Eye (tissue), 1 donor: ENCODE results near the gene SRP14.

Source experiments
- DNase-seq: peaks from one replicate; pipeline ENCODE4 v3.0.0-alpha.2; 2015

Gene SRP14

DNA sequence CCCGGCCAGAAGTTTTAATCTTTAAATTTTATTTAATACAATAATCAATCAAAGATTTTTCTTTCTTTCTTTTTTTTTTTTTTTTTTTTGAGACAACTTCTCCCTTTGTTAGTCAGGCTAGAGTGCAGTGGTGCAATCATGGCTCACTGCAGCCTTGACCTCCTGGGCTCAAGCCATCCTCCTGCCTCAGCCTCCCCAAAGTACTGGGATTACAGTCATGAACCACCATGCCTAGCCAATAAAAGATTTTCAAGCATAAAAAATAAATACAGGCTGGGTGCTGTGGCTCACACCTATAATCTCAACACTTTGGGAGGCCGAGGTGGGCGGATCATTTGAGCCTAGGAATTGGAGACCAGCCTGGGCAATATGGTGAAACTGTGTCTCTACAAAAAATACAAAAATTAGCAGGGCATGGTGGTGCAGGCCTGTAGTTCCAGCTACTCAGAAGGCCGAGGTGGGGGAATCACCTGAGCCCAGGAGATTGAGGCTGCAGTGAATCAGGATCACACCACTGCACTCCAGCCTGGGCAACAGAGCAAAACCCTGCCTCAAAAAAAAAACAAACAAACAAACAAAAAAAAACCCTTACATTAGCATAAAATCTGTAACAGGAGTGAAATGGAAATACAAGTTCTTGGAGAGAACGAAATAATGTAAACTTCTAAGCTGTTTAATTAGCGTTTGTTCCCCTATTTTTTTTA is 29.1 kb upstream of the SRP14 start:
- DNase-seq, result no peak

GRCh38 chr15:40066589-40066988 is 27.6 kb upstream of the SRP14 start:
- DNase-seq, result no peak

DNA sequence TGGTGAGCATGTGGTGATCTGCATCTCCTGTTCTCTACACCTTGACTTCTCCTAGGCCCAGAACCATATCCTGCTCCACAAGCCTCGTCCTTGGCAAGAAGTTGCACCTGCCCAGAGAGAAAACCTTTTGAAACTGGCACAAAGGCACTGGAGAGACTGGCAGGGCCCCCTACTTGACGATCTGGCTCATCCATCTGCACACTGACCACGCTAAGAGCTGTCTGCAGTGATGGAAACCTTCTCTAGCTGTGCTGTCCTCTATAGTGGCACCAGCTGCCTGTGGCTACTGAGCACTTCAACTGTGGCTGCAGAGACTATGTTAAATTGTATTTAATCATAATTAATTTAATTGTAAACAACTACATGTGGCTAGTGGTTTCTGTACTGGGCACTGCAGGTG is 26.2 kb upstream of the SRP14 start:
- no peak for DNase-seq

- DNase-seq, result no peak
Measured at GRCh38 chr15:40064231-40064894, 25.4 kb upstream of the SRP14 start.

DNA sequence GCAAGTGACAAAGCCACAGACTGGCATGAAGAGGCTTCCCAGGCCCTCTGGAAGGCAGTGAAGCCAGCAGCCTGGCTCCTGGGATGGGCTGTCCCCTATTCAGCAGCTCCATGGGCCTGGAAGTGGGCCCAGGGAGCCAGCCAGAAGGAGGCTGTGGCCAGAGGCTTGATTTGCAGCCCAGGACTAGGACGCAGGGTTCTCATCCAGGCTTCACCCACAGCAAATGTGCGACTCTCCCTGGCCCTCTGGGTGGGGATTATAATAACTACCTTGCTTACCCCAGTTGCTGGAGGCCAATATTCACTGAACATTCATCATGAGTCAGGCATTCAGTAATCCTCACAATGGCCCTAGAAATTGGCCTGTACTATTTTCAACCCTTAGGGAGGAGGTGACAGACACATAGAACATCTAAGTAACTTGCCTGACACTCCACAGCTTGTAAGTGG is 24.6 kb upstream of the SRP14 start:
- DNase-seq, result no peak

GRCh38 chr15:40062816-40063562 is 24.0 kb upstream of the SRP14 start:
- no peak for DNase-seq

GRCh38 chr15:40061212-40061901 is 22.4 kb upstream of the SRP14 start:
- no peak for DNase-seq

DNA sequence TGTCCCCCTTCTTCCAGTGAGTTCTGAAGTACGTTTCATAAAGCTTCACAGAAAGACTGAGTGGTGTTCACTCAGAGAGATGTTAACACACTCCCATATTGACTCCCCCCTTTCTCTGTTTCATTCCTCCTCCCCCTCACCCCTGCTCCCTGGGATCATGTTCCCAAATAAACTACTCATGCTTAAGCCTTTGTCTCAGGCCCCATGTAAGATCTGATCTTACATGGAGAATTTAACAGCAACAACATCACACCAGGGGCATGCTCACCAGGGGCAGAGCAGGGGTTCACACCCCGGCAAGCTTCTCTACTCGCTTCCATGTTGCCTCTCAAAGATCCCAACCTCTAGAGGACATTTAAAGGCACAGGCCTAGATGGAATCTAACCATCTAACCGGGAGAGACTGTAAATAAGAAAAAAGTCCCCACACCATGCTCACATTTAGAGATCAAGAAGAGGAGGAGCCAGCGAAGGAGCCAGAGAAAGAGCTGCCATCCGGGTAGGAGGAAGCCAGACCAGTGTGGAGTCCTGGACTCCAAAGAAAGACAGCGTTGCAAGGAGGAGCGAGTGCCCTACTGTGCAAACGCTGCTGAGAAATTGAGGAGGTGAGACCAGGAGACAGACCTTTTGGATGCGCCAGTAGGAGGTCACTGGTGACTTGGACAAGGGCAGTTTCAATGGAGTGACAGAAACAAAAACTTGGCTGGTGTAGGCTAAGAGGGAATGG is 21.4 kb upstream of the SRP14 start:
- no peak for DNase-seq

GRCh38 chr15:40059821-40060220 is 20.8 kb upstream of the SRP14 start:
- no peak for DNase-seq

DNA sequence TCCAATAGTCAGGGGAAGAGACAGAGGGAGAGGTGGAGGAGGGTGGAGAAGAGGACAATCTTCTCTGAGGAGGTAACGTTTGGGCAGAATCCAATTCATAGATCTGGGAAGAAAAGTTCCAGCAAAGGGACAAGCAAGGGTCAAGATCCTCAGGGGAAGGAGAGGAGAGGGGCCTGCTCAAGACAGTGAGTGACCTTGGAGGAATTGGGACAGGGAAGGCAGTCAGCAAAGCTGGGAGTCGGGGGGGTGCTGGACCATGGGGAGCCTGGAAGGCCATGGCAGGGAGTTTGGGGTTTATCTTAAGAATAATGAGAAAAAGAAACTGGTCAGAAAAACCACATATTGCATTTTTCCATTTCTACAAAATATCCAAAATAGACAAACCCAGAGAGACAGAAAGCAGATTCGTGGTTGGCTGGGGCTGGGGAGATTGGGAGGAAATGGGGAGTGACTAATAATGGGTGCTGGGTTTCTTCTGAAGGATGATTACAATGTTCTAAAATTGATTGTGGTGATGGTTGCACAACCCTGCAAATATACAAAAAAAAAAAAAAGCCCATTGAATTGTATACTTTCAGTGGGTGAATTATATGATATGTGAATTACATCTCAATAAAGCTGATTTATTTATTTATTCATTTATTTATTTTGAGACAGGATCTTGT is 19.6 kb upstream of the SRP14 start:
- DNase-seq, result no peak

- no peak for DNase-seq
Measured at GRCh38 chr15:40055576-40056293, 16.8 kb upstream of the SRP14 start.

DNA sequence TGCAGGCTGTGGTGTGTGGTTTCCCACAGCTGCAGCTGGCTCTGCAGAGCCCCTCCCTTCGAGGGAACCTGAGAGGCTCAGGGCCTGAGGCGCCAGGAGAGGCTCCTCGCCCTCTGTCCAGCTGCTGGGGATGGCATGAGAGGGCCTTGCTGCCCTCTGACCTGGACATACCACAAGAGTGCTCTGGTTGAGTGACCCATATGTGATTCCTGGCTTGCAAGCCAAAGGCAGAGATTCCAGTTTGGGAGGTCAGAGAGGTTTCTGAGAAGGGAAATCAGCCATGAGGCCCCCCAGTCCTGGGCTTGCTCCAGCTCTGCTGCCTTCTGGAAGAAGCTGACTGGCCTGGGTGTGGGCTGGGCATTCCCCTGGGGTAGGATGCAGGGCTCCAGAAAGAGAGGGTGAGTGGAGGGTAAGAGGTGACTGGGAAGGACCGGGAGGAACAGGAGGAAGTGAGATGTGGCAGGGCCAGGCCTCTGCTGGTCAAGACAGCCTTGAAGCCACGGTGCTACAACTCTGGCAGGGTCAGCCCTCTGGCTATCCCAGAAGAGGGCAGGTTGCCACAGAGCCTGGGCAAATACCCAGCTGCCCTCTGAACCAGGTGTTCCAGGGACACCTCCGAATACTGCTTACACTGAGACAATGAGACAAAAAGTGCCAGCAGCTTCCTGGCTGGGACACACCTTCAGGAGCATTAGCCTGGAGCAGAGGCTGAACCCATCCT is 16.0 kb upstream of the SRP14 start:
- DNase-seq, result no peak

- DNase-seq, result no peak
Measured at GRCh38 chr15:40054605-40054854, 15.5 kb upstream of the SRP14 start.

- DNase-seq, result no peak
Measured at GRCh38 chr15:40053831-40054604, 15.0 kb upstream of the SRP14 start.

DNA sequence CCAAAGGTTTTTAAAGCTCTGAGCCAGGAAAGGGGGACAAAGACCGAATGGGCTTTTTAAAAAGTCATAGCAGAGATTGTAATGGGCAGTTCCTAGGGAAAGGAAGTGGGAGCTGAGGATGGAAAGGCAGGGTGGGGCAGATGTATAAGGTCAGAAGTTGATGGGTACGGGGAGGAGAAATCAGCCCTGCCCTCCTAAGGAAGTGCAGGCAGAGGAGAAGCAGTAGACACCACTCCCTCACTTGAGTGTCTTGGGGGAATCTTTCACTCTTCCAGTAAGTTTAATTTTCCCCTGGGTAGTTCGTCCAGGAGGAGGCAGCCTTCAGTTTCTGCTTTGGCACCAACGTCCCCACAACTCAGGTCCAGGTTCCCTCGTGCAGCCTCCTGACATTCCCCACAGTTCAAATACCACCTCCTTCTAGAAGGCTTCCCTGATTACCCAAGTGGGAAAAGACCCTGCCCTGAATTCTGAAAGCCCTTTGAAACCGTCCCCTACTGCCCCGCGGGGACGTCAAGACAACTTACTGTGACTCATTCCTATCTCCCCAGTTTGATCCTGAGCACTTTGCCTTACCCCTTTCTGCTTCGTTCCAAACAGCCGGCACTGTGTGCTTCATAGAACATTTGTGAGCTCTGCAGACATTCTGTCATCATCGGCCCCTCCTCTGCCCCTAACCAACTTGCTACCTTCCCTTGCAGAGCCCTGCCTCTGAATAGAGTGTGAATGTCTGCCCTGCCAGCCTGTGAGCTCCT is 14.3 kb upstream of the SRP14 start:
- no peak for DNase-seq

DNA sequence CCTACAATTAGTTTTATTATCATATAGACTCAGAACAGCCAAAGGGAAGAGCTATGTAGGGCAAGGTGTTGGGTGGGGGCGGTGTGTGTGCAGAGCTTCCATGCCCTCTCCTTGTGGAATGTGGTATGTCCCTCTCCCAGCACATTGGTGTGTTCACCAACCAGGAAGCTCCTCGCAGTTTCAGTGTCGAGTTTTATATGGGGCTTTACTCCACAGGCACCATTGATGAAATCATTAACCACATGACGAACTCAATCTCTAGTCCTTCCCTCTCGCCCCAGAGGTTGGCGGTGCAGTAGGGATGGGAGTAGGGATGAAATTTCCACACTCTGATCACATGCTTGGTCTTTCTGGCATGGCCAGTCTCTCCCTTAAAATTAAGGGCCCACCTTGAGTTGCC is 13.6 kb upstream of the SRP14 start:
- DNase-seq, result no peak

DNA sequence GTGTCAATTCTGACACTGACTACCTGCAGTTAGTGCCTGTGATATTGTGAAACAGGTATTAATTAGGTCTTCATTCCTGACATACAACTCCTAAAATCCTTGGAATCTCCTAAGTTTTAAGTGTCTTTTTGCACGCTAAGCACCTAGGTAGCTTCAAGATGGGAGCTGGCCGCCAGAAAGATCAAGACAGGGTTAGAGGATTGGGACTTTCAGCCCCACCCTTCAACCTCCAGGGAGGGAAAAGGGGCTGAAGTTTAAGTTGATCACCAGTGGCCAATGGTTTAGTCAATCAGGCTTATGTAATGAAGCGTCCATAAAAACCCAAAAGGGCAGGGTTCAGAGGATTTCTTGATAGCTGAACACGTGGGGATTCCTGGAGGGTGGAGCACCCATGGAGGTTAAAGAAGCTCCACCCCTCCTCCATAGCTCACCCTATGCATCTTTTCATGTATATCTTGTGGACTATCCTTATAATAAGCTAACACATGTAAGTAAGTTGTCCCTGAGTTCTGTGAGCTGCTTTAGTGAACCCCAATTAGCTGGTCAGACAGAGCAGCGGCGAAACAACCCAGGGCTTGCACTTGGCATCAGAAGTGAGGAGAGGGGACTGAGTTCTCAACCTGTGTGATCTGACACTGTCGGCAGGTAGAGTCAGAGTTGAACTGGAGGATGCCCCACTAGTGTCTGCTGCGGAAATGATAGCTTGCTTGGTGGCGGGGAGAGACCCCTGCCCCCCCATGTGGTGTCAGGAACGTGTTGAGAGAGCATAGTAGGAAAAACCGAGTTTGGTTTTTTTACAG is 12.8 kb upstream of the SRP14 start:
- DNase-seq, result no peak

- DNase-seq, result peak; percentile 62
Measured at GRCh38 chr15:40050788-40051470, 11.9 kb upstream of the SRP14 start.
